AG04450 (cell line): ENCODE measurements around the gene STAB2. TPM values are rescaled to one million over a fixed set of nuclear protein-coding genes. Genes with fewer than 3 reads are reported as not detected.

Experiments
- CTCF ChIA-PET: fragments of 300-600, 350-600 bp; formaldehyde crosslinking; extraction: SDS; loops from one replicate; lab custom pipeline; 2022; ENCODE audit warnings: antibody characterized with exemption, inconsistent platforms; lab: Charles Lee
- POLR2A ChIA-PET: fragments of 350-600 bp; formaldehyde crosslinking; extraction: SDS; loops from one replicate; lab custom pipeline; 2021; ENCODE audit warnings: antibody characterized with exemption, inconsistent platforms; lab: Yijun Ruan, JAX
- DNase-seq: peaks from one replicate; pipeline ENCODE4 v3.0.0-alpha.2; 2011; ENCODE audit warnings: low read depth, low spot score
- H3K27ac ChIP-seq: one replicate; pipeline ENCODE4 v1.5.1; 2012; ENCODE audit warnings: low read depth, low read length, control low read depth
- H3K27me3 ChIP-seq: one replicate; pipeline ENCODE4 v1.6.0; 2012; ENCODE audit warnings: low read length; ENCODE audit not compliant: control insufficient read depth, insufficient read depth
- H3K4me3 ChIP-seq: 2 replicates; pipeline ENCODE4 v1.5.1; 2011; ENCODE audit warnings: mild to moderate bottlenecking, low read depth, low read length, control low read depth
- H3K9me3 ChIP-seq: 2 replicates; pipeline ENCODE4 v1.5.1; 2012; ENCODE audit warnings: low read length; ENCODE audit not compliant: control insufficient read depth, insufficient read depth
- CTCF ChIP-seq: IDR thresholded peaks from 2 replicates; pipeline ENCODE4 v1.5.1; 2011; ENCODE audit warnings: low read depth, low read length, control low read depth, inconsistent platforms
- polyA plus RNA-seq: library from polyadenylated mRNA; depleted of rRNA; stranded (reverse); fragments of >200 nt; gene quantifications from 2 replicates; pipeline ENCODE4 v1.2.3, GENCODE V29; 2011

Gene STAB2
- polyA plus RNA-seq, 1 experiment, result not detected

DNA sequence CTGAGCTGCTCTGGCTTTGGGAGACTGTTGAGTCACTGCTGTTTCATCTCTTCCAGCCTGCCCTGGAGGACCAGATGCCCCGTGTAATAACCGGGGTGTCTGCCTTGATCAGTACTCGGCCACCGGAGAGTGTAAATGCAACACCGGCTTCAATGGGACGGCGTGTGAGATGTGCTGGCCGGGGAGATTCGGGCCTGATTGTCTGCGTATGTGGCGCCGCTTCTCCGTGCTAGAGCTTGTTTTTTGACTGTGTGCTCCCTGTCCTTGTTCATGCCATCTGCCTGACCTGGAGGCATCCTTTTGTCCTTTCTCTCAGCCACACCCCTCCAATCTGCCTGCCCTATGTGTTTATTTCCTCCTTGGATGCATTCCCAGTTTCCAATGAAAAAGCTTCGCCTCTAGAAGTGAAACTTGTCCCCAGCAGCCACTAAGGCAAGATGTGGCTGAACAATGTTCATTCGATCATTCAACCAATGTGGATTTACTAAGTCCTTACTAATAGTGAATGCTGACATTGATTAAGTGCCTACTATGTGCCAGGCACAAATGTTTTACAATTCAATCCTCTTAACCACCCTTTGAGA lies 155.4 kb downstream of the STAB2 start:
- no peak for TF ChIP-seq CTCF
- no peak for DNase-seq
- Histone ChIP-seq H3K27ac (no peak overlapping the region), H3K27me3 (peaks cover 2% of the 10 kb centered on the region), H3K4me3 (no peak overlapping the region), H3K9me3 (no peaks in the 10 kb centered on the region)
- ChIA-PET CTCF (interaction anchor here (1.0 kb wide), 2 partner anchors 24 to 128 kb away, joined by 3 read pairs; no protein-coding TSS in a partner anchor), POLR2A (no interaction called here)

DNA sequence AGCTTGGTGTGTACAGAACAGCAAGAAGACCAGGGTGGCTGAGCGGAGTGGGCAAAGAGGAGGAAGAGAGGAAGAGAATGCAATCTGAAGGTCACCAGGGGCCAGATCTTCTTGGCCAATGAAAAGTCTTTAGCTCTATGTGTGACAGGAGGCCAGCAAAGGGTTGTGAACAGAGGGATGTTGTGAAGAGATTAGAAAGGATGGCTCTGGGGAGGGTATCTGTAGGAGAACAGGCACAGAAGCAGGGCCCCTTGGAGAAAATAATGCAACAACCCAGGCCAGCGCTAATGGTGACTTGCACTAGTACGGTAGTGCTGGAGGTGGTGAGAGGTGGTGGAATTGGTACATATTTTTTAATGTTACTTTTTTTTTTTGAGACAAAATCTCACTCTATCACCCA lies 156.7 kb downstream of the STAB2 start:
- ChIA-PET POLR2A (no interaction called here), CTCF (interaction anchor here (1.0 kb wide), 1 partner anchor 127 kb away, joined by 3 read pairs; no protein-coding TSS in a partner anchor)
- Histone ChIP-seq H3K4me3 (no peak overlapping the region), H3K27ac (no peak overlapping the region), H3K27me3 (peaks cover 2% of the 10 kb centered on the region), H3K9me3 (no peaks in the 10 kb centered on the region)
- DNase-seq, result no peak
- TF ChIP-seq CTCF, result no peak

- POLR2A ChIA-PET, result no interaction called here
- CTCF ChIA-PET, result no interaction called here
Measured at GRCh38 chr12:103745962-103746361, 158.9 kb downstream of the STAB2 start.

GRCh38 chr12:103748002-103748401 lies 160.9 kb downstream of the STAB2 start:
- H3K9me3 ChIP-seq, result no peaks in the 10 kb centered on the region
- ChIA-PET POLR2A (no interaction called here), CTCF (no interaction called here)
- H3K4me3 ChIP-seq, result no peak overlapping the region
- H3K27ac ChIP-seq, result no peak overlapping the region
- DNase-seq, result no peak
- no peaks in the 10 kb centered on the region for H3K27me3 ChIP-seq
- no peak for TF ChIP-seq CTCF

More at GRCh38 chr12:103745962-103746361, 158.9 kb downstream of the STAB2 start:
- peaks cover under 1% of the 10 kb centered on the region for H3K27me3 ChIP-seq
- no peak for DNase-seq
- no peaks in the 10 kb centered on the region for H3K9me3 ChIP-seq
- TF ChIP-seq CTCF, result no peak
- H3K27ac ChIP-seq, result no peak overlapping the region
- no peak overlapping the region for H3K4me3 ChIP-seq

GRCh38 chr12:103748875-103749274 lies 161.8 kb downstream of the STAB2 start:
- H3K9me3 ChIP-seq, result no peaks in the 10 kb centered on the region
- ChIA-PET POLR2A (no interaction called here), CTCF (no interaction called here)
- H3K4me3 ChIP-seq, result no peak overlapping the region
- no peaks in the 10 kb centered on the region for H3K27me3 ChIP-seq
- no peak for DNase-seq
- TF ChIP-seq CTCF, result no peak
- H3K27ac ChIP-seq, result no peak overlapping the region
